ENCODE measurements around the gene PAX5. TPM values are rescaled to one million over a fixed set of nuclear protein-coding genes. Genes with fewer than 3 reads are reported as not detected.
"Not testable (repeated sequence)": the region's sequence is repeated elsewhere in the genome, so short reads cannot be mapped to it uniquely, and the experiment has no call there.

PAX5 gene
- polyA plus RNA-seq, 1 donor from 2014 or later = not detected

DNA sequence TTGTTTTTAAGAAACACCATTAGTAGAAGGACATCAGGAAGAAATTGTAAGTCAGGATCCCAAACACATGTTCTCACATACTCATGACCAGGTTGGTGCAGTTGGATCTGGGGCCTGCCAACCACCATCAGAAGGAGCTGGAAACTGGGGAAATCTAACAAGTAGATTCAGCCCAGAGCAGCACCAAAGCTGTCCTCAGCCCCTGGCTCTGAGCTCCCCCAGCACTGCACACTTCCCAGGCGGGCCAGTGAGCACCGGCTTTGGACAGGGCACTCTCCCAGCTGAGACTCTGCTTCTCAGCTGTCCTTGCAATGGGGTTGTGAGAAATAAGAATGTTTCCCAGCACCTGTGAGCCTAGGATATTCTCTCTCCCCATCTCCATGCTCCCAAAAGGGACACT is 162.5 kb downstream of the PAX5 start:
- Histone ChIP-seq H3K9me3 (ENCODE audit: low read length) (no peaks in the 10 kb centered on the region), H3K27ac (ENCODE audit: low read length) (no peak overlapping the region), H4K20me1 (ENCODE audit: insufficient read depth) (no peaks in the 10 kb centered on the region), H3K4me3 (ENCODE audit: low read length) (no peak overlapping the region), H3K79me2 (replicated peaks; ENCODE audit: insufficient read depth, low read length) (no peaks in the 10 kb centered on the region), H3K9ac (ENCODE audit: low read length) (no peak overlapping the region), H3K36me3 (ENCODE audit: insufficient read depth, low read length) (no peaks in the 10 kb centered on the region), H3F3A (ENCODE audit: insufficient read depth, low read length, poor library complexity, severe bottlenecking) (no peaks in the 10 kb centered on the region), H3K9me2 (ENCODE audit: insufficient read depth, low read length) (no peaks in the 10 kb centered on the region), H3K4me2 (ENCODE audit: low read length) (no peak overlapping the region), H3K27me3 (ENCODE audit: insufficient read depth, low read depth, low read length) (no peaks in the 10 kb centered on the region), H2AFZ (ENCODE audit: low read depth, low read length) (no peak overlapping the region)
- TF ChIP-seq MXI1 (conservative IDR thresholded peaks at IDR 0.05; ENCODE audit: poor library complexity, severe bottlenecking) (no peak), EP300 (conservative IDR thresholded peaks at IDR 0.05; ENCODE audit: poor library complexity, severe bottlenecking) (no peak), RAD21 (conservative IDR thresholded peaks at IDR 0.05) (no peak)

DNA sequence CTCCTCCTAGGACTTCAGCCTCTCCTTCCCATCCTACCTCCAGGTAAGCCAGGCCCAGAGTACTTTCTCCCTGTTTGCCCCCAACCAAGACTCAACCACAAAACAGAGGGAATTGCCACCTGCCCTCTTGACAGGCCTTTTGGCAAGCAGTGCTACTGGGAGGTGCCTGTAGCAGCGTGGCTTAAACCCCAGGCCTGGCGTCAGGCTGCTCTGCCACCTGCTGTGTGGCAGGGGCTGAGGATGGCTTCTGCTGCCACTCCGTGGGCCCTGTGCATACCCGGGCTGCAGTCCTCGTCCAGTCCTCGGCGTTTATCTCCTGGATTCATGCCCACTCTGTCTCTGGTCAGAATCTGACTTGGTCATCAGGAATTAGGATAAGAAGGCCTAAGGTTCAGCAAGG is 163.1 kb downstream of the PAX5 start:
- Histone ChIP-seq H2AFZ (ENCODE audit: low read depth, low read length) (no peak overlapping the region), H3K27me3 (ENCODE audit: insufficient read depth, low read depth, low read length) (no peaks in the 10 kb centered on the region), H3K27ac (ENCODE audit: low read length) (no peak overlapping the region), H3K36me3 (ENCODE audit: insufficient read depth, low read length) (no peaks in the 10 kb centered on the region), H3K9me2 (ENCODE audit: insufficient read depth, low read length) (no peaks in the 10 kb centered on the region), H3K9ac (ENCODE audit: low read length) (no peak overlapping the region), H3F3A (ENCODE audit: insufficient read depth, low read length, poor library complexity, severe bottlenecking) (no peaks in the 10 kb centered on the region), H4K20me1 (ENCODE audit: insufficient read depth) (no peaks in the 10 kb centered on the region), H3K4me2 (ENCODE audit: low read length) (no peak overlapping the region), H3K79me2 (replicated peaks; ENCODE audit: insufficient read depth, low read length) (no peaks in the 10 kb centered on the region), H3K4me3 (ENCODE audit: low read length) (no peak overlapping the region), H3K9me3 (ENCODE audit: low read length) (no peaks in the 10 kb centered on the region)
- TF ChIP-seq, protein P1, sequence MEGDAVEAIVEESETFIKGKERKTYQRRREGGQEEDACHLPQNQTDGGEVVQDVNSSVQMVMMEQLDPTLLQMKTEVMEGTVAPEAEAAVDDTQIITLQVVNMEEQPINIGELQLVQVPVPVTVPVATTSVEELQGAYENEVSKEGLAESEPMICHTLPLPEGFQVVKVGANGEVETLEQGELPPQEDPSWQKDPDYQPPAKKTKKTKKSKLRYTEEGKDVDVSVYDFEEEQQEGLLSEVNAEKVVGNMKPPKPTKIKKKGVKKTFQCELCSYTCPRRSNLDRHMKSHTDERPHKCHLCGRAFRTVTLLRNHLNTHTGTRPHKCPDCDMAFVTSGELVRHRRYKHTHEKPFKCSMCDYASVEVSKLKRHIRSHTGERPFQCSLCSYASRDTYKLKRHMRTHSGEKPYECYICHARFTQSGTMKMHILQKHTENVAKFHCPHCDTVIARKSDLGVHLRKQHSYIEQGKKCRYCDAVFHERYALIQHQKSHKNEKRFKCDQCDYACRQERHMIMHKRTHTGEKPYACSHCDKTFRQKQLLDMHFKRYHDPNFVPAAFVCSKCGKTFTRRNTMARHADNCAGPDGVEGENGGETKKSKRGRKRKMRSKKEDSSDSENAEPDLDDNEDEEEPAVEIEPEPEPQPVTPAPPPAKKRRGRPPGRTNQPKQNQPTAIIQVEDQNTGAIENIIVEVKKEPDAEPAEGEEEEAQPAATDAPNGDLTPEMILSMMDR (IDR thresholded peaks at IDR 0.05; ENCODE audit: poor library complexity, severe bottlenecking) = no peak
- TF ChIP-seq, protein P2, sequence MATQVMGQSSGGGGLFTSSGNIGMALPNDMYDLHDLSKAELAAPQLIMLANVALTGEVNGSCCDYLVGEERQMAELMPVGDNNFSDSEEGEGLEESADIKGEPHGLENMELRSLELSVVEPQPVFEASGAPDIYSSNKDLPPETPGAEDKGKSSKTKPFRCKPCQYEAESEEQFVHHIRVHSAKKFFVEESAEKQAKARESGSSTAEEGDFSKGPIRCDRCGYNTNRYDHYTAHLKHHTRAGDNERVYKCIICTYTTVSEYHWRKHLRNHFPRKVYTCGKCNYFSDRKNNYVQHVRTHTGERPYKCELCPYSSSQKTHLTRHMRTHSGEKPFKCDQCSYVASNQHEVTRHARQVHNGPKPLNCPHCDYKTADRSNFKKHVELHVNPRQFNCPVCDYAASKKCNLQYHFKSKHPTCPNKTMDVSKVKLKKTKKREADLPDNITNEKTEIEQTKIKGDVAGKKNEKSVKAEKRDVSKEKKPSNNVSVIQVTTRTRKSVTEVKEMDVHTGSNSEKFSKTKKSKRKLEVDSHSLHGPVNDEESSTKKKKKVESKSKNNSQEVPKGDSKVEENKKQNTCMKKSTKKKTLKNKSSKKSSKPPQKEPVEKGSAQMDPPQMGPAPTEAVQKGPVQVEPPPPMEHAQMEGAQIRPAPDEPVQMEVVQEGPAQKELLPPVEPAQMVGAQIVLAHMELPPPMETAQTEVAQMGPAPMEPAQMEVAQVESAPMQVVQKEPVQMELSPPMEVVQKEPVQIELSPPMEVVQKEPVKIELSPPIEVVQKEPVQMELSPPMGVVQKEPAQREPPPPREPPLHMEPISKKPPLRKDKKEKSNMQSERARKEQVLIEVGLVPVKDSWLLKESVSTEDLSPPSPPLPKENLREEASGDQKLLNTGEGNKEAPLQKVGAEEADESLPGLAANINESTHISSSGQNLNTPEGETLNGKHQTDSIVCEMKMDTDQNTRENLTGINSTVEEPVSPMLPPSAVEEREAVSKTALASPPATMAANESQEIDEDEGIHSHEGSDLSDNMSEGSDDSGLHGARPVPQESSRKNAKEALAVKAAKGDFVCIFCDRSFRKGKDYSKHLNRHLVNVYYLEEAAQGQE (IDR thresholded peaks at IDR 0.05; ENCODE audit: borderline replicate concordance) = no peak
- TF ChIP-seq RAD21 (conservative IDR thresholded peaks at IDR 0.05) = no peak
- no peak for TF ChIP-seq MXI1 (conservative IDR thresholded peaks at IDR 0.05; ENCODE audit: poor library complexity, severe bottlenecking)
- no peak for TF ChIP-seq TAF1 (IDR thresholded peaks at IDR 0.05; ENCODE audit: low read depth)
- TF ChIP-seq EZH2 (IDR thresholded peaks at IDR 0.05; ENCODE audit: borderline replicate concordance, insufficient read depth, low read length, poor library complexity, severe bottlenecking) = no peak
- no peak for TF ChIP-seq EP300 (conservative IDR thresholded peaks at IDR 0.05; ENCODE audit: poor library complexity, severe bottlenecking)
- no peak for TF ChIP-seq SMC3 (conservative IDR thresholded peaks at IDR 0.05; ENCODE audit: poor library complexity)
- TF ChIP-seq POLR2AphosphoS5 (IDR thresholded peaks at IDR 0.05) = no peak

DNA sequence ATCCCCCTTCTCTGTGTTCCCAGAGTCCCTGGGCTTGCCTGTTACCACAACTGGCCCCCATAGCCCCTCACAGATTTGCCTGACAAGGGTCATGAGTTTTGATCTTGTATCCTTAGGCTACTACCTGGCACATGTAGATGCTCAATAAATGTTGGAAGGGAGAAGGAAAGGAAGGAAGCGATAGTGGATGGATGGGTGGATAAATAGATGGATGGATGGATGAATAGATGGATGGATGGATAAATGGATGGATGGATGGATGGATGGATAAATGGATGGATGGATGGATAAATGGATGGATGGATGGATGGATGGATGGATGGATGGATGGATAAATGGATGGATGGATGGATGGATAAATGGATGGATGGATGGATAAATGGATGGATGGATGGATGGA is 164.5 kb downstream of the PAX5 start:
- H3K27ac ChIP-seq (ENCODE audit: low read length); H3F3A ChIP-seq (ENCODE audit: insufficient read depth, low read length, poor library complexity, severe bottlenecking); H3K9ac ChIP-seq (ENCODE audit: low read length); H2AFZ ChIP-seq (ENCODE audit: low read depth, low read length); H3K4me2 ChIP-seq (ENCODE audit: low read length); H3K9me3 ChIP-seq (ENCODE audit: low read length); H4K20me1 ChIP-seq (ENCODE audit: insufficient read depth); H3K9me2 ChIP-seq (ENCODE audit: insufficient read depth, low read length); H3K4me3 ChIP-seq (ENCODE audit: low read length); H3K27me3 ChIP-seq (ENCODE audit: insufficient read depth, low read depth, low read length); H3K79me2 ChIP-seq (replicated peaks; ENCODE audit: insufficient read depth, low read length); H3K36me3 ChIP-seq (ENCODE audit: insufficient read depth, low read length): not testable (repeated sequence)
